ENCODE data around the gene SETBP1. TPM values are rescaled to one million over a fixed set of nuclear protein-coding genes. Genes with fewer than 3 reads are reported as not detected.

Gene SETBP1
- total and polyA plus RNA-seq, 2 of the 4 experiments (the other 2 are of a cell fraction), result 0.19 to 0.36 TPM

DNA sequence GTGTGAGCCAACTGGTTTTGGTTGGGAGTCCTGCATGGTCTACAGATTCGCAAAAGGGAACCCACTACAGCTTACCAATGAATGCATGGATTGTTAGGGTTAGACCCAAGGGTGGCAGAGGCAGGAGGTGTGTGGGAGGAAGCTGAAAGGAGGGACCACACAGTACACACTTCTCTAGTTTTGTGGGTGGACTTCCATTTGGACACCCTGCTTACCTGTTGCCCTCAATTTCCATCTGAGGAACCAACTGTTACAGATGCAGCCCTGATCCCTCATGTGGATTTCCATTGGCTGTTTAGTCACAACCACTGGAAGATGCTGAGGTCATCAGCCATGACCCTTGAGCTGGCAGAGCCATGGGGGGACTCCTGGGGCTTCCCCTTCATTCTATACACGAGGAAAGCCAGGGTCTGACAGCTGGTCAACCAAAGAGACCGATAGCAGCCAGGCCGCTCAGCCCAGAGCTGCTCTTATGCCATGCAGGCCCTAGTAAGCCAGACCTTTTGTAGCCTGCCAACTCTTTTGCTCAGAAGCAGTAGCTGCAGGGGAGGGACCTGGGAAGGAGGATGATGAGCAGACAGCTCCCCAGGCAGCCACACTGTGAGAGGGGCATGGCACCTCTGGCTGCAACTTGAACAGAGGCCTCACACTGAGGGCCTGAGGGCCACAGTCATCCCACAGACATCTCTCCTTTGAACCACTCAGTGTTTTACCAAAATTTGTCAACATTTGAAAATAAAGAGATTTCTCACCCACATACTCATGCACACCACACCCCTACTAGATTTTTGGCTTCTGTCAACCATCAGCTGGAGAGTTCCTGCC, 162.1 kb downstream of the SETBP1 start:
- Histone ChIP-seq H3K18ac (ENCODE audit: low read depth, low read length) (no peak overlapping the region; the same call in 1 of the 2 replicates), H3K9ac (ENCODE audit: low read depth, low read length) (no peak overlapping the region), H3K4me3 (ENCODE audit: insufficient read depth, low read depth, low read length) (no peak overlapping the region), H4K5ac (ENCODE audit: low read depth, low read length) (no peak overlapping the region), H4K91ac (ENCODE audit: insufficient read depth, low read depth, low read length) (no peak overlapping the region), H4K20me1 (ENCODE audit: insufficient read depth, low read length) (no peaks in the 10 kb centered on the region), H3K36me3 (ENCODE audit: control insufficient read depth, insufficient read depth, low read length) (no peaks in the 10 kb centered on the region), H2AFZ (replicated peaks; ENCODE audit: low read length, poor library complexity) (no peak overlapping the region), H3K27me3 (ENCODE audit: control insufficient read depth, insufficient read depth, low read length) (no peaks in the 10 kb centered on the region), H3K4ac (ENCODE audit: low read depth, low read length) (no peak overlapping the region), H3K9me1 (ENCODE audit: insufficient read depth, low read length) (peaks cover 3% of the 10 kb centered on the region; the same call in 1 of the 2 replicates), H3K56ac (ENCODE audit: extremely low read depth, insufficient read depth, low read length) (no peak overlapping the region), H2AK9ac (replicated peaks; ENCODE audit: low read depth, low read length, poor library complexity) (peak overlapping the region; percentile 32), H2AK5ac (ENCODE audit: low read depth, low read length) (no peak overlapping the region), H3K23ac (ENCODE audit: low read depth, low read length) (no peak overlapping the region), H2BK5ac (ENCODE audit: low read depth, low read length, poor library complexity, severe bottlenecking) (no peak overlapping the region), H2BK15ac (ENCODE audit: low read depth, low read length) (no peak overlapping the region), H3K4me2 (ENCODE audit: low read depth, low read length) (no peak overlapping the region), H2BK20ac (ENCODE audit: low read depth, low read length) (no peak overlapping the region), H2BK120ac (ENCODE audit: low read depth, low read length) (no peak overlapping the region), H3K79me1 (ENCODE audit: low read depth in 1 of 2, low read length in 2 of 2) (no peaks in the 10 kb centered on the region), H3K4me1 (ENCODE audit: control insufficient read depth, insufficient read depth, low read length) (peaks cover 5% of the 10 kb centered on the region; the same call in 1 of the 2 replicates), H3K14ac (replicated peaks; ENCODE audit: low read depth, low read length) (no peak overlapping the region), H3K27ac (ENCODE audit: insufficient read depth, low read length) (no peak overlapping the region), H4K8ac (ENCODE audit: low read depth in 2 of 2, low read length in 2 of 2) (no peak overlapping the region), H3K9me3 (ENCODE audit: control insufficient read depth, insufficient read depth, low read length) (no peaks in the 10 kb centered on the region)
- in situ Hi-C loops (cut with MboI; ENCODE audit: low sequenced_read_pairs) (no loop called here), intact Hi-C loops (cut with micrococcal nuclease) (no loop called here), dilution Hi-C loops (cut with HindIII; ENCODE audit: low sequenced_read_pairs, unreplicated experiment) (no loop called here)
- ATAC-seq (ENCODE audit: low read depth), result no peak
- DNase-seq, result no peak
- WGBS, 2 experiments (ENCODE audit: extremely low coverage in 2 of 2, insufficient read length in 1 of 2), result no CpG with 5 or more reads among the region's 4 CpGs
- BruUV-seq (replicated peaks), result no TSS peak
- TF ChIP-seq FOS (IDR thresholded peaks at IDR 0.05; ENCODE audit: low read depth, low read length) (no peak), RCOR1 (IDR thresholded peaks at IDR 0.05; ENCODE audit: insufficient replicate concordance, low read length) (no peak), SMC3 (IDR thresholded peaks at IDR 0.05; ENCODE audit: low read depth, low read length) (no peak)
- TF ChIP-seq, protein P1, sequence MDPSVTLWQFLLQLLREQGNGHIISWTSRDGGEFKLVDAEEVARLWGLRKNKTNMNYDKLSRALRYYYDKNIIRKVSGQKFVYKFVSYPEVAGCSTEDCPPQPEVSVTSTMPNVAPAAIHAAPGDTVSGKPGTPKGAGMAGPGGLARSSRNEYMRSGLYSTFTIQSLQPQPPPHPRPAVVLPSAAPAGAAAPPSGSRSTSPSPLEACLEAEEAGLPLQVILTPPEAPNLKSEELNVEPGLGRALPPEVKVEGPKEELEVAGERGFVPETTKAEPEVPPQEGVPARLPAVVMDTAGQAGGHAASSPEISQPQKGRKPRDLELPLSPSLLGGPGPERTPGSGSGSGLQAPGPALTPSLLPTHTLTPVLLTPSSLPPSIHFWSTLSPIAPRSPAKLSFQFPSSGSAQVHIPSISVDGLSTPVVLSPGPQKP (IDR thresholded peaks at IDR 0.05; ENCODE audit: borderline replicate concordance, low read depth, low read length), result no peak
- POLR2A ChIA-PET (ENCODE audit: unreplicated experiment), result no interaction called here
- CTCF ChIA-PET, result no interaction called here

Data from IMR-90 (cell line).